Heart left ventricle (tissue), 13 donors: ENCODE data around the gene IL1R2.

Experiments
- CTCF ChIP-seq, 12 donors: fragments of 200-600 bp; sonication (generic) in 4 of 12; IDR thresholded peaks; one replicate each; pipeline versions ENCODE4 v1.5.0 to v1.8.0; 2018 to 2022; ENCODE audit warnings: antibody characterized with exemption in 12 of 12, mild to moderate bottlenecking in 5 of 12
- POLR2A ChIP-seq, 2 donors: fragments of 450-650 bp; IDR thresholded peaks; one replicate each; pipeline ENCODE4 v1.6.1; 2017; ENCODE audit warnings: antibody characterized with exemption in 2 of 2, mild to moderate bottlenecking in 2 of 2, moderate library complexity in 2 of 2
- donor health status: ischemic (EF 13 %, LVEDD 7.1; RV severe dilation, severe dysfunction).
- donor health status: DM: no; HTN: yes; CAD: no.
- donor health status: DM: no; HTN: no; CAD: no.
- donor health status: ischemic (EF 25% LVEDD 6.9; RV normal size, moderate dysfunction).
- donor health status: ischemic (EF 25% LVEDD 5.7; RV mildly dilated, moderate dysfunction).
- donor health status: ischemic (EF 35%, LVEDD 5.7; RV mildly dilated, moderate dysfunction).
- donor health status: nonischemic (EF 11% LVEDD 7.7; RV severe dilation, severe dysfunction).
- donor health status: DM: yes; HTN: yes; CAD: no.
- donor health status: PGD.
- donor health status: ischemic (EF 29% LVEDD 5.4; RV normal size, mild dysfunction).
- donor health status: nonischemic (EF 23%, LVEDD 6.1; RV moderate dilation, normal function).

DNA sequence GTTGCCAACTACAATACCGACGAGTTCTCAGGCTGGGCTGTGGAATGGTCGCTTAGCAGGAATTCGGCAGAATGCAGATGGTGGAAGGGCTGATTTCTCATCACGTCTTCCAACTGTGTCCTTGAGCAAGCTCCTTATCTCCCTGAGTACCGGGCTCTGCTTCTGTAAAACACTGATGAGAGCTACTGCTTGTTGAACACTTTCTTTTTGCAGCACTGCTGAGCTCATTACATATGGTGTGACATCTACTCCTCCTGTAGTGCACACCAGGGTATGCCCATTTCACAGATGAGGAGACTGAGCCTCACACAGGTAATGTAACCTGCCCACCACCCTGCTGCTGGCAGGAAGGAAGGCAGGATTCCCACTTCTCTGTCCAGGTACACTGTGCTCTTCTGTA is 8.3 kb downstream of the IL1R2 start:
- TF ChIP-seq POLR2A (IDR thresholded peaks at IDR 0.05) = no peak
- no peak for TF ChIP-seq CTCF (IDR thresholded peaks at IDR 0.05)
